Fibroblast of lung (primary cell): ENCODE results near the gene PSMD13.

ENCODE experiments used
- CTCF ChIP-seq, 2 donors: IDR thresholded peaks in 1 of 2; conservative IDR thresholded peaks in 1 of 2; 1 replicate in 1 of 2; 2 replicates in 1 of 2; pipeline ENCODE4 v1.5.1; 2011 to 2012; ENCODE audit warnings: low read length in 2 of 2, control low read depth in 1 of 2, inconsistent platforms in 1 of 2, low read depth in 1 of 2, mild to moderate bottlenecking in 1 of 2
- EZH2 ChIP-seq: IDR thresholded peaks from 2 replicates; pipeline ENCODE4 v1.5.1; 2012; ENCODE audit warnings: low read length, control low read depth, mild to moderate bottlenecking; ENCODE audit errors: missing control alignments

- TF ChIP-seq CTCF (conservative IDR thresholded peaks at IDR 0.05 in 1 of 2, IDR thresholded peaks at IDR 0.05 in 1 of 2; ENCODE audit: low read depth in 1 of 2, low read length in 2 of 2) (no peak), EZH2 (no peak)
Measured at GRCh38 chr11:204587-205109, 32.1 kb upstream of the PSMD13 start.
